ENCODE results near the gene WDR45B.

The WDR45B gene

DNA sequence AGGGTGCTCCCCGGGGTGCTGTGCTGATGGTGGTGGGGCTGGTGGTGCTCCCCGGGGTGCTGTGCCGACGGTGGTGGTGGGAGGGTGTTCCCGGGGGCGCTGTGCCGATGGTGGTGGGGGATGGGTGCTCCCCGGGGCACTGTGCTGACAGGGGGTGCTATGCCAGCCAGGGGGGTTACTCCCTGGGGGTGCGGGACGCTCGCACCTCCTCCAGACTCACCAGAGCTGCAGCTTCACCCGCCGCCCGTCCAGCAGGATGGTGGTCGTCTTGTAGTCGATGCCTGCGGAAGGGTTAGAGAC, 16.0 kb upstream of the WDR45B start:
- Histone ChIP-seq H3K27me3 (ENCODE audit: insufficient read depth, low read length) (no peaks in the 10 kb centered on the region), H3K9me3 (ENCODE audit: insufficient read depth, low read depth, low read length) (no peaks in the 10 kb centered on the region), H3K9ac (ENCODE audit: low read depth, low read length) (no peak overlapping the region), H3K4me1 (ENCODE audit: insufficient read depth, low read length) (no peaks in the 10 kb centered on the region), H3K36me3 (ENCODE audit: insufficient read depth, low read length) (no peaks in the 10 kb centered on the region), H3K4me3 (ENCODE audit: low read length) (no peak overlapping the region), H3K27ac (ENCODE audit: low read depth, low read length) (no peak overlapping the region)
- 93% methylated on average over 16 of the region's 17 CpGs for WGBS

GRCh38 chr17:82663381-82664275, 15.4 kb upstream of the WDR45B start:
- Histone ChIP-seq H3K4me1 (ENCODE audit: insufficient read depth, low read length) (no peaks in the 10 kb centered on the region), H3K27me3 (ENCODE audit: insufficient read depth, low read length) (no peaks in the 10 kb centered on the region), H3K4me3 (ENCODE audit: low read length) (no peak overlapping the region), H3K27ac (ENCODE audit: low read depth, low read length) (no peak overlapping the region), H3K36me3 (ENCODE audit: insufficient read depth, low read length) (no peaks in the 10 kb centered on the region), H3K9me3 (ENCODE audit: insufficient read depth, low read depth, low read length) (no peaks in the 10 kb centered on the region), H3K9ac (ENCODE audit: low read depth, low read length) (no peak overlapping the region)
- WGBS, result 94% methylated on average over 39 of the region's 39 CpGs

DNA sequence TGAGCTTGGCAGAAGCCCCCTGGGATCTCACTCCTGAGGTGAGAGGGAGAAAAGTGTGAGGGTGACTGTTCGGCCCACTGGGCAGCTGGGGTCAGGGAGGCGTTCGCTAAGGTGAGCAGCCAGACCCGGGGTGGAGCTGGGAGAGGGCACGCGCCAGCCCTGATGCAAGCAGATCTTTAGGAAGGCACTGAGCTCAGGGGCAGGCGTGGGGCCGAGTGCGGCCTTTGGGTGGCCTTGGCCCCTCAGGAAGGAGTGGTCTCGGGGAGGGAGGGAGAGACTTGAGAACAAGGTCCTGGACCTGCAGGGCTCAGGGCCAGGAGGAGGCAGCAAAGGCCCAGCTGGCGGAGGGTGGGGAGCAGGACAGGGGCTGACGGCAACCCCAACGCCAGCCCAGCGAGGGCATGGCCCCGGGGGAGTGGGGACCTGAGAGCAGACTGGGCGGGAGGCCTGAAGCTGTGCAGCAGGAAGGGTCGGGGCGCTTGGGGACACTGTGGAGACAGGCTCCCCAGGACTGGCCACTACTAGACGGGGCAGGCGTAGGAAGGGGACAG, 14.5 kb upstream of the WDR45B start:
- H3K9me3 ChIP-seq (ENCODE audit: insufficient read depth, low read depth, low read length), result no peaks in the 10 kb centered on the region
- no peaks in the 10 kb centered on the region for H3K4me1 ChIP-seq (ENCODE audit: insufficient read depth, low read length)
- 93% methylated on average over 20 of the region's 20 CpGs for WGBS
- H3K9ac ChIP-seq (ENCODE audit: low read depth, low read length), result no peak overlapping the region
- no peak overlapping the region for H3K4me3 ChIP-seq (ENCODE audit: low read length)
- H3K36me3 ChIP-seq (ENCODE audit: insufficient read depth, low read length), result no peaks in the 10 kb centered on the region
- H3K27ac ChIP-seq (ENCODE audit: low read depth, low read length), result no peak overlapping the region
- H3K27me3 ChIP-seq (ENCODE audit: insufficient read depth, low read length), result no peaks in the 10 kb centered on the region

DNA sequence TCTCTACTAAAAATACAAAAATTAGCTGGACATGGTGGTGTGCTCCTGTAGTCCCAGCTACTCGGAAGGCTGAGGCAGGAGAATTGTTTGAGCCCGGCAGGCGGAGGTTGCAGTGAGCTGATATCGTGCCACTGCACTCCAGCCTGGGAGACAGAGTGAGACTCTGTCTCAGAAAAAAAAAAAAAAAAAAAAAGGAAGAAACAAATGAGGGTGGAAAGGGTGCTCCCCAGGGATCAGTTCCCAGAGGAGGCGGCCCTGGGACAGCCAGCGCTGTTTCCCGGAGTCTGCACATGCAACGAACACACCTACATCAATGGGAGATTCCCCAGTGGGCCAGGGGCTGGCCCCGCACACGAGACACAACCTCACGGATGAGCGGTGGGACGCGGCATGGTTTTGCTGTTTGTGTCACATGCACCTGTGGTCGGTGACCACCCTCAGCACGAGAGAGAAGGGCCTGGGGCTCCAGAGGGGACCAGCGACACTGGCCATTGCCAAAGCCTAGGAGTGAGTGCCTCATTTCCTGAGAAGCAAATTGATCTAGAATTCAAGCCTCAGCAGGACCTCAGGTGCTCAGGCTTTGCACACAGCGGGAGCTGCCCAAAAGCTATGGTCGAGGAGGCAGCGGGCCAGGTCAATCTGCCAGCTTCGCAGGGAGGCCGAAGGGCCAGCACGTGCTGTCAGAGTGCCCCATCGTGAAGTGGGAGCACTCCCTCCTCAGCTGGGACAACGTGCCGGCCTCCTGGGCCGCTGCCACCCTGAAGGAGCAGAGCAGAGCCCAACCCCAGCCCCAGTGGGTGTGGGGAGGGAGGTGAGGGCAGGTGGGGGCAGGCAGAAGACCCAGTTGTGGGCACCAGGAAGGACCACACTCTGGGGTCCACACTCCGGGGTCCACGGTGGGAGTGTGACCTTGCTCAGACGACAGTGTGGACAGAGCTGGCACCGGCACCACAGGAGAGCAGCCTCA, 13.8 kb upstream of the WDR45B start:
- Histone ChIP-seq H3K27me3 (ENCODE audit: insufficient read depth, low read length) (no peaks in the 10 kb centered on the region), H3K9ac (ENCODE audit: low read depth, low read length) (no peak overlapping the region), H3K36me3 (ENCODE audit: insufficient read depth, low read length) (no peaks in the 10 kb centered on the region), H3K27ac (ENCODE audit: low read depth, low read length) (no peak overlapping the region), H3K4me1 (ENCODE audit: insufficient read depth, low read length) (no peaks in the 10 kb centered on the region), H3K4me3 (ENCODE audit: low read length) (no peak overlapping the region), H3K9me3 (ENCODE audit: insufficient read depth, low read depth, low read length) (no peaks in the 10 kb centered on the region)
- WGBS, result 84% methylated on average over 31 of the region's 31 CpGs

DNA sequence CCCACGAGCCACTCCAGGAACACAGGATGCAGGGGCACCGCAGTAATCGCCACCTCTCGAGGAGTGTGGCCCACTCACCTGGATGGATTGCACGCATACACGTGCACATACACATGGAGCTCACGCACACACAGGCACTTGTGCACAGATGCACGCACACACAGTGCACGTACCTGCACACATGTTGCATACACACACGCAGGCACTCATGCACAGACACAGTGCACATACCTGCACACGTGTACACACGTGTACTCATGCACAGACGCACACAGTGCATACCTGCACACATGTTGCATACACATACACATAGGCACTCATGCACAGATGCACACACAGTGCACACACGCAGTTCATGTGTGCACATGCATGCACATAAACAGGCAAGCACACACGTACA, 11.6 kb upstream of the WDR45B start:
- H3K27me3 ChIP-seq (ENCODE audit: insufficient read depth, low read length), result no peaks in the 10 kb centered on the region
- H3K4me1 ChIP-seq (ENCODE audit: insufficient read depth, low read length), result no peaks in the 10 kb centered on the region
- no peak overlapping the region for H3K9ac ChIP-seq (ENCODE audit: low read depth, low read length)
- H3K4me3 ChIP-seq (ENCODE audit: low read length), result no peak overlapping the region
- H3K36me3 ChIP-seq (ENCODE audit: insufficient read depth, low read length), result no peaks in the 10 kb centered on the region
- no peak overlapping the region for H3K27ac ChIP-seq (ENCODE audit: low read depth, low read length)
- 92% methylated on average over 15 of the region's 15 CpGs for WGBS
- no peaks in the 10 kb centered on the region for H3K9me3 ChIP-seq (ENCODE audit: insufficient read depth, low read depth, low read length)

DNA sequence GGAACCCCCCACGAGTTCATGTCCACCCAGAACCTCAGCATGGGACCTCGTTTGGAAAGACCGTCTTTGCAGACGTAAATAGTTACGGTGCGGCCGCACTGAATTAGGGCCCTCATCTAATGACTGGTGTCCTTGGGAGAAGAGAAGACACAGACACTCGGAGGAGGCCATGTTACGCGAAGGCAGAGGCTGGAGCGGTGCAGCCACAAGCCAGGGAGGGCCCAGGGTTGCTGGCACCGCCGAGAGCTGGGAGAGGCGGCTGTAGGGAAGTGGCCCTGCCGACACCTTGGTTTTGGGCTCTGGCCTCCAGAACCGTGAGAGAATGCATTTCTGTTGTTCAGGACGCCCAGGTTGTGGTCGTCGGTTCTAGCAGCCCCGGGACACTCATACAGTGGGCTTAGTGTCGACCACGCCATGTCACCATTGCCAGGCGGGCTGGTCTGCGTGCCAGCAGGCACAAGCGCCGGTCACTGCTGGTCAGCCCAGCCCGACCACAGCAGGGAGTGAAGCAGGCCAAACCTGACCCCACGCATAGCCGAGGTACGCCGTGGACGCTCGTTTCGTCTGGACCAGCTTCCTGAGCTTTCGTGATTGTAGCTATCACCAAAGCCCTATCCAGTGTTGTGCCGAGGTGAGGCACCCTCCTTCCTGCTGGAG, 10.7 kb upstream of the WDR45B start:
- H3K4me1 ChIP-seq (ENCODE audit: insufficient read depth, low read length), result no peaks in the 10 kb centered on the region
- H3K27ac ChIP-seq (ENCODE audit: low read depth, low read length), result no peak overlapping the region
- H3K36me3 ChIP-seq (ENCODE audit: insufficient read depth, low read length), result no peaks in the 10 kb centered on the region
- H3K9me3 ChIP-seq (ENCODE audit: insufficient read depth, low read depth, low read length), result no peaks in the 10 kb centered on the region
- 92% methylated on average over 36 of the region's 36 CpGs for WGBS
- H3K9ac ChIP-seq (ENCODE audit: low read depth, low read length), result no peak overlapping the region
- no peak overlapping the region for H3K4me3 ChIP-seq (ENCODE audit: low read length)
- no peaks in the 10 kb centered on the region for H3K27me3 ChIP-seq (ENCODE audit: insufficient read depth, low read length)

- H3K4me1 ChIP-seq (ENCODE audit: insufficient read depth, low read length), result no peaks in the 10 kb centered on the region
Observed at GRCh38 chr17:82658331-82658730, 10.1 kb upstream of the WDR45B start.

GRCh38 chr17:82657926-82658325, 9.7 kb upstream of the WDR45B start:
- Histone ChIP-seq H3K27me3 (ENCODE audit: insufficient read depth, low read length) (no peaks in the 10 kb centered on the region), H3K9ac (ENCODE audit: low read depth, low read length) (no peak overlapping the region), H3K27ac (ENCODE audit: low read depth, low read length) (no peak overlapping the region), H3K4me1 (ENCODE audit: insufficient read depth, low read length) (no peaks in the 10 kb centered on the region), H3K9me3 (ENCODE audit: insufficient read depth, low read depth, low read length) (no peaks in the 10 kb centered on the region), H3K4me3 (ENCODE audit: low read length) (no peak overlapping the region), H3K36me3 (ENCODE audit: insufficient read depth, low read length) (no peaks in the 10 kb centered on the region)
- WGBS, result 92% methylated on average over 19 of the region's 19 CpGs

More at GRCh38 chr17:82658331-82658730, 10.1 kb upstream of the WDR45B start:
- Histone ChIP-seq H3K36me3 (ENCODE audit: insufficient read depth, low read length) (no peaks in the 10 kb centered on the region), H3K9me3 (ENCODE audit: insufficient read depth, low read depth, low read length) (no peaks in the 10 kb centered on the region), H3K27ac (ENCODE audit: low read depth, low read length) (no peak overlapping the region), H3K27me3 (ENCODE audit: insufficient read depth, low read length) (no peaks in the 10 kb centered on the region), H3K4me3 (ENCODE audit: low read length) (no peak overlapping the region), H3K9ac (ENCODE audit: low read depth, low read length) (no peak overlapping the region)
- 95% methylated on average over 23 of the region's 23 CpGs for WGBS

DNA sequence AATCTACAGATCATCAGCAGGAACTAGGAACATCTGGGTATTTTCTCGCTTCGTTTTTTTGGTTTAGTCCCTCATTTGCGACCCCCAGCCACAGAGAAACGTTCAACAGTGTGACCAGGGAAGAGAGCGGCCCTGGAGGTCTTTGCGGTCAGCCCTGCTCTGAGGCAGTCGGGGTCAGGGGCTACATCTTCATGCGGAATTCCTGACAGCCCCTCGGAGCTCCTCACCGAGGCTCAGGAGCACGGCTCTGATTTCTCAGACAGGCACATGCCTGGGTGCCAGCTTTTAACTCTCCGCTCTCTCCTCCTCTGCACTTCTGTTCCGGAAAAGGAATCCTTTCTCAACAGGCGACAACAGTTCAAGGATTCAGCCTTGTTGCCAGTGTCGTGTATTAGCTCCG, 8.0 kb upstream of the WDR45B start:
- H3K27ac ChIP-seq (ENCODE audit: low read depth, low read length), result no peak overlapping the region
- H3K9me3 ChIP-seq (ENCODE audit: insufficient read depth, low read depth, low read length), result no peaks in the 10 kb centered on the region
- H3K27me3 ChIP-seq (ENCODE audit: insufficient read depth, low read length), result no peaks in the 10 kb centered on the region
- H3K4me1 ChIP-seq (ENCODE audit: insufficient read depth, low read length), result no peaks in the 10 kb centered on the region
- no peak overlapping the region for H3K4me3 ChIP-seq (ENCODE audit: low read length)
- no peaks in the 10 kb centered on the region for H3K36me3 ChIP-seq (ENCODE audit: insufficient read depth, low read length)
- 91% methylated on average over 16 of the region's 16 CpGs for WGBS
- H3K9ac ChIP-seq (ENCODE audit: low read depth, low read length), result no peak overlapping the region

GRCh38 chr17:82655523-82655922, 7.3 kb upstream of the WDR45B start:
- WGBS, result 91% methylated on average over 13 of the region's 13 CpGs
- Histone ChIP-seq H3K9me3 (ENCODE audit: insufficient read depth, low read depth, low read length) (no peaks in the 10 kb centered on the region), H3K36me3 (ENCODE audit: insufficient read depth, low read length) (no peaks in the 10 kb centered on the region), H3K27me3 (ENCODE audit: insufficient read depth, low read length) (no peaks in the 10 kb centered on the region), H3K27ac (ENCODE audit: low read depth, low read length) (no peak overlapping the region), H3K4me3 (ENCODE audit: low read length) (no peak overlapping the region), H3K9ac (ENCODE audit: low read depth, low read length) (no peak overlapping the region), H3K4me1 (ENCODE audit: insufficient read depth, low read length) (no peaks in the 10 kb centered on the region)
